ENCODE measurements around the gene ATP10A. TPM values are rescaled to one million over a fixed set of nuclear protein-coding genes. Genes with fewer than 3 reads are reported as not detected.

ATP10A gene
- total RNA-seq, 1 donor from 2014 or later, result 3.2 TPM

DNA sequence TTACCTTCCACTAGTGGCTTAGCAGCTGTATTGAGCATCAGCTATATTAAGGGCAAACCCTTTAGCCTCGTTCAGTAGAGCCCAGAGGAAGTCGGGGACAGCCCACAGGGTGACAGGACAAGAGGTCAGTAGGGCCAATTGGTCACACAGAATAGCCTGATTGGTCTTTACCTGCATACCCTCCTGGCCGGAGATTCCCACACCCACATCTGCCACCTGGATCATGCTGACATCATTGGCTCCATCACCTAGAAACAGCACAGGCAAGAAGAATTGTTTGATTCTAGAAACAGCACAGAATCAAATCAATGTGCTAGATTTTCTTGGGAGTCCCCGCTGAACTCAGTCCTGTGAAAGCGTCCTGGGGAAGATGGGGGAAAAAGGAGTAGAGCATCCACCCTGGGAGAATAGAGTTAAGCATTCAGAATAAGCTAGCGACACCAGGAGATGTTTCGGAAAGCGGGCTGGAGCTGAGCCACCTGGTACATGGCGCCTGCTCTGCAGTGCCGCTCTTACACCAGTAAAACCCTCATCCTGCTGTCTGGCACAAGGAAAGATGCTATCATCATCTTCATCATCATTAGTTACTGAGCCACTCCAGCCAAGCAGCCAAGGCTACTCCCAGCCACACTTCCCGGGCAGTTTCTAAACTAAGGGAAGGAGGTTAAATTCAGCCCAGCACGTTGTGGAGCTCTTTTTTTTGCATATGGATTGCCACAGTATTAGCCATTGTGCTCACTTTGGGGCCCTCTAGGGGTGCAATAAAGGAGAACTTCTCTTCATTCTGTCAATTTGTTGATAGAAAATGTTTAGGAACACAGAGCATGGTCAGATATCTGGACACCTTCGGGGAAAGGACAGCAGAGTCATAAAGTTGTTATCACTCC, 171.3 kb downstream of the ATP10A start:
- no peaks in the 10 kb centered on the region for H3K9me3 ChIP-seq
- TF ChIP-seq POLR2AphosphoS5 (IDR thresholded peaks at IDR 0.05; ENCODE audit: insufficient read depth in 1 of 2, low read depth in 1 of 2), result no peak
- TF ChIP-seq, protein P1, sequence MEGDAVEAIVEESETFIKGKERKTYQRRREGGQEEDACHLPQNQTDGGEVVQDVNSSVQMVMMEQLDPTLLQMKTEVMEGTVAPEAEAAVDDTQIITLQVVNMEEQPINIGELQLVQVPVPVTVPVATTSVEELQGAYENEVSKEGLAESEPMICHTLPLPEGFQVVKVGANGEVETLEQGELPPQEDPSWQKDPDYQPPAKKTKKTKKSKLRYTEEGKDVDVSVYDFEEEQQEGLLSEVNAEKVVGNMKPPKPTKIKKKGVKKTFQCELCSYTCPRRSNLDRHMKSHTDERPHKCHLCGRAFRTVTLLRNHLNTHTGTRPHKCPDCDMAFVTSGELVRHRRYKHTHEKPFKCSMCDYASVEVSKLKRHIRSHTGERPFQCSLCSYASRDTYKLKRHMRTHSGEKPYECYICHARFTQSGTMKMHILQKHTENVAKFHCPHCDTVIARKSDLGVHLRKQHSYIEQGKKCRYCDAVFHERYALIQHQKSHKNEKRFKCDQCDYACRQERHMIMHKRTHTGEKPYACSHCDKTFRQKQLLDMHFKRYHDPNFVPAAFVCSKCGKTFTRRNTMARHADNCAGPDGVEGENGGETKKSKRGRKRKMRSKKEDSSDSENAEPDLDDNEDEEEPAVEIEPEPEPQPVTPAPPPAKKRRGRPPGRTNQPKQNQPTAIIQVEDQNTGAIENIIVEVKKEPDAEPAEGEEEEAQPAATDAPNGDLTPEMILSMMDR (IDR thresholded peaks at IDR 0.05), result no peak
- TF ChIP-seq POLR2A (IDR thresholded peaks at IDR 0.05), result no peak
- no peak overlapping the region for H3K4me3 ChIP-seq
- no peaks in the 10 kb centered on the region for H3K36me3 ChIP-seq
- intact Hi-C loops (cut with DNase I), result loop anchor here (10.0 kb wide), 1 partner anchor 243 kb away; no protein-coding TSS in a partner anchor
- no peaks in the 10 kb centered on the region for H3K27me3 ChIP-seq
- no peak for DNase-seq (ENCODE audit: extremely low spot score in 2 of 2)
- peaks cover 6% of the 10 kb centered on the region for H3K4me1 ChIP-seq
- H3K27ac ChIP-seq, result no peak overlapping the region

DNA sequence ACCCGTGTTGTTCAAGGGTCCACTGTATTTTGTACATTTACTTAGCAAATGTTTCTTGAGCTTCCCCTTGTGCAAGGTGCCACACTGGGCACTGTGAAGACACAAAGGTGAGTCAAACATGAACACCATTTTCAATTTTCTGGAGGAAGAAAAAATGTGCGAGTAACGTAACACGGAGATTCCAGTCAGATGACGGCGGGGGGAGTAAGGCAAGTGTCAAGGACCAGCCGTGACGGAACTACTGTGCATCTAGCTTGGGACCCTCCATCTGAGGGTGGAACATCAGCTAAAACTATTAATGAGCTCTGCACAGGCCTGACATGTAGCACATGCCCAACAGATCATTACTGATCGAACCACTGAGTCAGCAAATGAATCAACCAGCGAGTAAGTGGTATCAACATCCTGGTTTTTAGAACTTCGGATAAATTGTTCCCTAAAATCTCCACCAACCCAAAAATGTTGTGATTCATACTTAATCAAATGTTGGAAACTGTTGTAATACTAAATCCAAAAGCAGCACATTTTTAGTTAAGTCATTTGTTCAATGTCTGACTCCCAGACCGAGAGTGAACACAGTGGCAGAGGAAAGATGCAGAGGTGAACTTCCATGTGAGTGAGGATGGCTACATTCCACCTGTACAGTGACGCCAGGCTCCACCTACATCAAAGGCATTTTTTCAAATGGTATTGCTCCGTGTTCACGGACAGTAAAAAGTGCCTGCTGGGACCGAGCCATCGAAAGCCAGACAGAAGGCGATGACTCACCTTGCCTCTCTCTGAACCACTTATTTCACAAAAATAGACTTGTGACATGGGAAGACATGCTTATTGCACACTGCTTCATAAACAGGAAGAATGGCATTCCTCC, 172.2 kb downstream of the ATP10A start:
- no peaks in the 10 kb centered on the region for H3K36me3 ChIP-seq
- no peak for DNase-seq (ENCODE audit: extremely low spot score in 2 of 2)
- TF ChIP-seq POLR2AphosphoS5 (IDR thresholded peaks at IDR 0.05; ENCODE audit: insufficient read depth in 1 of 2, low read depth in 1 of 2) (peak in 1 of 2 donors; percentile 31), POLR2A (IDR thresholded peaks at IDR 0.05) (no peak)
- TF ChIP-seq, protein P1 (IDR thresholded peaks at IDR 0.05), result no peak
- H3K9me3 ChIP-seq, result no peaks in the 10 kb centered on the region
- no peak overlapping the region for H3K4me3 ChIP-seq
- no peak overlapping the region for H3K27ac ChIP-seq
- intact Hi-C loops (cut with DNase I), result loop anchor here (10.0 kb wide), 1 partner anchor 244 kb away; no protein-coding TSS in a partner anchor
- H3K27me3 ChIP-seq, result no peaks in the 10 kb centered on the region
- peaks cover 7% of the 10 kb centered on the region for H3K4me1 ChIP-seq

DNA sequence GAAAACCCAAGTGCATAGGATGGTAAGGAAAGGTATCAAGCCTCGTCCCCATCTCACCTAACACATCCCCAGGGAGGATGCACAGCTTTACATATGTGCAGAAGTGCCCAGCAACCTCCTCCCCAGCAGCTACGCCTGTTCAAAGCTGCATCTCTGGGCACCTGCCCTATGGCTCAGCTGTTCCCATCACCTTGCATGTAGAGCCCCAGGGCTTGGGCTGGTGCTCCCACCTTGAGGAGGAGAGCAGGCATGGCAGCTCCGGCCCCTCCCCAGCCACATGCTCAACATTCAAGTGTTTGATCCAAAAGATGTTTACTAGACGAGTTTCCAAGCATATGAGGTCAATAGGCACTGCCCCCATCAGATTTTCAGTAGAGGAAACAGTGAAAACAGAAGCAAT, 173.5 kb downstream of the ATP10A start:
- H3K4me3 ChIP-seq, result no peak overlapping the region
- no peaks in the 10 kb centered on the region for H3K27me3 ChIP-seq
- H3K9me3 ChIP-seq, result no peaks in the 10 kb centered on the region
- H3K36me3 ChIP-seq, result no peaks in the 10 kb centered on the region
- peaks cover 20% of the 10 kb centered on the region for H3K4me1 ChIP-seq
- no peak overlapping the region for H3K27ac ChIP-seq
- intact Hi-C loops (cut with DNase I), result no loop called here
- TF ChIP-seq POLR2A (IDR thresholded peaks at IDR 0.05) (no peak), POLR2AphosphoS5 (IDR thresholded peaks at IDR 0.05; ENCODE audit: insufficient read depth in 1 of 2, low read depth in 1 of 2) (no peak)
- TF ChIP-seq, protein P1 (IDR thresholded peaks at IDR 0.05), result no peak
- DNase-seq (ENCODE audit: extremely low spot score in 2 of 2), result no peak

DNA sequence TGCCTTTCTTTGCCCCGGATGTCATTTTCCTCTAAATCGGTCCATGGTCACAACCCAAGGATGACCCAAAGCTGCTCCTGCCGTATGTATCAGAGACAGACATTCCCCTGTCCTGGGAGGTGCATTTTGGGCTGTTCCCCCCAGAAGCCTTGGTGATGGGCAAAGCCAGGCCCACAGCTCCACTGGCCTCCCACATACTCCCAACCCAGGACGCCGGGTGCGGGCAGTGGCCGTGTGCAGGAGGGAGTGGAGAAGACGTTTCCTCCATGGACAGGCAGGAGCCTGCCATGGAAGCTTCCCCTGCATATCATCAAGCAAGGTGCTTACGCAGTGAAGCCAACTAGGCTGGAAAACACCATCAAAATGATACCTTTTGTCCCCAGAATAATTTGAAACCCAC, 175.0 kb downstream of the ATP10A start:
- H3K4me1 ChIP-seq, result peaks cover 26% of the 10 kb centered on the region
- no peak for DNase-seq (ENCODE audit: extremely low spot score in 2 of 2)
- no peak overlapping the region for H3K27ac ChIP-seq
- no peaks in the 10 kb centered on the region for H3K9me3 ChIP-seq
- H3K36me3 ChIP-seq, result no peaks in the 10 kb centered on the region
- H3K27me3 ChIP-seq, result no peaks in the 10 kb centered on the region
- TF ChIP-seq, protein P1 (IDR thresholded peaks at IDR 0.05), result no peak
- no peak for TF ChIP-seq POLR2AphosphoS5 (IDR thresholded peaks at IDR 0.05; ENCODE audit: insufficient read depth in 1 of 2, low read depth in 1 of 2)
- TF ChIP-seq POLR2A (IDR thresholded peaks at IDR 0.05), result no peak
- H3K4me3 ChIP-seq, result no peak overlapping the region
- intact Hi-C loops (cut with DNase I), result no loop called here
